ENCODE measurements around the gene FMN1. TPM values are rescaled to one million over a fixed set of nuclear protein-coding genes. Genes with fewer than 3 reads are reported as not detected.

Gene FMN1
- total RNA-seq, 1 experiment from 2014 or later = 0.37 TPM

- intact Hi-C loops (cut with micrococcal nuclease; ENCODE audit: unreplicated experiment) = no loop called here
- no peak overlapping the region for H3K4me3 ChIP-seq (ENCODE audit: low read depth, low read length, poor library complexity, severe bottlenecking)
- H3K9me3 ChIP-seq (ENCODE audit: low read depth, low read length, poor library complexity, severe bottlenecking) = no peaks in the 10 kb centered on the region
- CTCF ChIA-PET = no interaction called here
- POLR2A ChIA-PET (ENCODE audit: low non-redundant PET) = no interaction called here
- no peaks in the 10 kb centered on the region for H3K4me1 ChIP-seq (ENCODE audit: insufficient read depth, low read length, poor library complexity, severe bottlenecking)
- H3K27ac ChIP-seq (ENCODE audit: low read depth, low read length, poor library complexity, severe bottlenecking) = no peak overlapping the region
- H3K27me3 ChIP-seq (replicated peaks; ENCODE audit: insufficient read depth, low read depth, low read length, poor library complexity) = peaks cover 19% of the 10 kb centered on the region
- BruUV-seq (replicated peaks) = no TSS peak
- no peaks in the 10 kb centered on the region for H3K36me3 ChIP-seq (ENCODE audit: insufficient read depth, low read length, poor library complexity, severe bottlenecking)
- TF ChIP-seq CTCF (conservative IDR thresholded peaks at IDR 0.05; ENCODE audit: low read depth, low read length) (no peak), EZH2 (IDR thresholded peaks at IDR 0.05; ENCODE audit: borderline replicate concordance, low read depth, low read length, poor library complexity, severe bottlenecking) (no peak)
- no peak for DNase-seq (ENCODE audit: low spot score)
Measured at GRCh38 chr15:33204087-33204486, 9.6 kb upstream of the FMN1 start.

- Histone ChIP-seq H3K4me3 (ENCODE audit: low read depth, low read length, poor library complexity, severe bottlenecking) (peak overlapping the region; percentile 11), H3K4me1 (ENCODE audit: insufficient read depth, low read length, poor library complexity, severe bottlenecking) (no peaks in the 10 kb centered on the region), H3K36me3 (ENCODE audit: insufficient read depth, low read length, poor library complexity, severe bottlenecking) (no peaks in the 10 kb centered on the region), H3K27ac (ENCODE audit: low read depth, low read length, poor library complexity, severe bottlenecking) (no peak overlapping the region), H3K9me3 (ENCODE audit: low read depth, low read length, poor library complexity, severe bottlenecking) (no peaks in the 10 kb centered on the region), H3K27me3 (replicated peaks; ENCODE audit: insufficient read depth, low read depth, low read length, poor library complexity) (peaks cover 21% of the 10 kb centered on the region)
- intact Hi-C loops (cut with micrococcal nuclease; ENCODE audit: unreplicated experiment) = no loop called here
- ChIA-PET POLR2A (ENCODE audit: low non-redundant PET) (no interaction called here), CTCF (no interaction called here)
- TF ChIP-seq EZH2 (IDR thresholded peaks at IDR 0.05; ENCODE audit: borderline replicate concordance, low read depth, low read length, poor library complexity, severe bottlenecking) = no peak
- no peak for DNase-seq (ENCODE audit: low spot score)
- BruUV-seq (replicated peaks) = no TSS peak
Measured at GRCh38 chr15:33201491-33202231, 7.1 kb upstream of the FMN1 start.

GRCh38 chr15:33200903-33201302, 6.4 kb upstream of the FMN1 start:
- POLR2A ChIA-PET (ENCODE audit: low non-redundant PET) = no interaction called here
- Histone ChIP-seq H3K27ac (ENCODE audit: low read depth, low read length, poor library complexity, severe bottlenecking) (no peak overlapping the region), H3K4me3 (ENCODE audit: low read depth, low read length, poor library complexity, severe bottlenecking) (no peak overlapping the region)

More at GRCh38 chr15:33200903-33201302, 6.4 kb upstream of the FMN1 start:
- CTCF ChIA-PET = no interaction called here
- BruUV-seq (replicated peaks) = no TSS peak
- no peaks in the 10 kb centered on the region for H3K4me1 ChIP-seq (ENCODE audit: insufficient read depth, low read length, poor library complexity, severe bottlenecking)
- TF ChIP-seq EZH2 (IDR thresholded peaks at IDR 0.05; ENCODE audit: borderline replicate concordance, low read depth, low read length, poor library complexity, severe bottlenecking) (no peak), CTCF (conservative IDR thresholded peaks at IDR 0.05; ENCODE audit: low read depth, low read length) (no peak)
- H3K27me3 ChIP-seq (replicated peaks; ENCODE audit: insufficient read depth, low read depth, low read length, poor library complexity) = peaks cover 21% of the 10 kb centered on the region
- intact Hi-C loops (cut with micrococcal nuclease; ENCODE audit: unreplicated experiment) = no loop called here
- no peaks in the 10 kb centered on the region for H3K9me3 ChIP-seq (ENCODE audit: low read depth, low read length, poor library complexity, severe bottlenecking)
- DNase-seq (ENCODE audit: low spot score) = no peak
- no peaks in the 10 kb centered on the region for H3K36me3 ChIP-seq (ENCODE audit: insufficient read depth, low read length, poor library complexity, severe bottlenecking)

Data from A673 (cell line).